NK-92 (cell line): ENCODE results near the gene OR6C65.

Source experiments
- DNase-seq: peaks from one replicate; lab custom pipeline; 2025; ENCODE audit not compliant: unreplicated experiment; lab: John Stamatoyannopoulos, UW

OR6C65 gene

DNA sequence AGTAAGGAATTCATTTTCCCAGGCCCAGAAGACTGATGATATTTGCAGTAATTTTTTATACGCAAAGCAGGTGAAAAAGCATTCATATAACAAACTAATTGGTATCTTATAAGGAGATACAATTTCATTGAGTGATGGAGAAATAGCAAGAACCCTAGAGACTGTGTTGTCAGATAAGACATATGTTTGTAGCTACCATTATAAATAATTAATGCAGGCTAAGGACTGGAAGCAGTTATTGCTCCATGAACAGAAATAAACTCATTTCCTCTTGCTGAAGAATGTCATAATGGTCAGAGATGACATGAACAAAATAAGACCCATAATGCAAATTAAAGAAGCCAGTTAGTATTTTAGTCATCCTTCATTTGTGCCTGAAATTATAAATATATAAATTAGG, 45.0 kb downstream of the OR6C65 start:
- no peak for DNase-seq

DNA sequence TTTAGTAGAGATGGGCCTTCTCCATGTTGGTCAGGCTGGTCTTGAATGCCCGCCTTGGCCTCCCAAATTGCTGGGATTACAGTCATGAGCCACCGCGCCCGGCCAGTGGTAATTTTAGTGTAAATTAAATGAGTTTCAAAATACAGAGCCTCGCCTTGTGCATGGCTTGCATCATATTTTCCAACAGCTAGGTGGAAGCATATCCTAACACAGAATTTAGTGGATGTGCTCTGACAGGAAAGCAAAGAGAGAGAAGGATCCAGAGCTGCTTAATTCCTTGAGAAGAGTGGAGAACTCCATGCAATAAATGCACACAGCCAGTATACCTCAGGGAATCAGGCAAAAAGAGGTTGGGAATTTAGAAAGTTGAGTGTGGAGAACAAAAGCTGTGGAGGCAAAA, 46.0 kb downstream of the OR6C65 start:
- DNase-seq = no peak

DNA sequence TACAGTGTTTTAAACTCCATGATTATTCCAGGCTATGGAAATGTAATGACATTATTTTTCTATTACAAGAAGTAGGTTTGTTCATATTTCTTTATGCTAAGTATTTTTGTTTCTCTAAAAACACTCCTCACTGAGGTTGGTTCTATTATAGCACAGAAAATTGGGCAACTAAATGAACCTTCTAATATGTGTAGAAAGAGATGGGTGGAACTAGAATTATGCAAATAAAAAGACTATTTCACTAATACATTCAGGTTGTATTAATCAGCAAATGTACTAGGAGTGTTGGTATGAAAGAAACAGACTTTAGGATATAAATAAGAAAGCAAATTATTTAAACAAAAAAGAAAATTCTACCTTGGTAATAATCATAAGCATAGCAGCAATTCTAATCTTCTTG, 48.5 kb downstream of the OR6C65 start:
- no peak for DNase-seq
